Measurements from ENCODE around the gene HTN3.
"Not testable (repeated sequence)": the region's sequence is repeated elsewhere in the genome, so short reads cannot be mapped to it uniquely, and the experiment has no call there.

The HTN3 gene

GRCh38 chr4:70041652-70042286, 13.5 kb downstream of the HTN3 start:
- TF ChIP-seq CTCF (IDR thresholded peaks at IDR 0.05; ENCODE audit: insufficient read depth, low read length, missing control alignments) = no peak
- POLR2A ChIA-PET = no interaction called here
- no peak for DNase-seq (ENCODE audit: low read depth, low spot score)
- H3K4me3 ChIP-seq (ENCODE audit: low read depth, low read length) = no peak overlapping the region
- CTCF ChIA-PET = no interaction called here

- POLR2A ChIA-PET; DNase-seq (ENCODE audit: low read depth, low spot score); H3K4me3 ChIP-seq (ENCODE audit: low read depth, low read length); CTCF ChIA-PET: not testable (repeated sequence)
Observed at GRCh38 chr4:70050138-70050537, 21.9 kb downstream of the HTN3 start, which contains the start of gene HTN1. Gene HTN1 (plus strand): TSS chr4:70050438. CDS start chr4:70053077, 2,639 bp downstream.

GRCh38 chr4:70056534-70056933, 28.3 kb downstream of the HTN3 start:
- DNase-seq (ENCODE audit: low read depth, low spot score); POLR2A ChIA-PET; H3K4me3 ChIP-seq (ENCODE audit: low read depth, low read length); CTCF ChIA-PET: not testable (repeated sequence)

- H3K4me3 ChIP-seq (ENCODE audit: low read depth, low read length) = no peak overlapping the region
- CTCF ChIA-PET = no interaction called here
- POLR2A ChIA-PET = no interaction called here
- TF ChIP-seq CTCF (IDR thresholded peaks at IDR 0.05; ENCODE audit: insufficient read depth, low read length, missing control alignments) = no peak
- no peak for DNase-seq (ENCODE audit: low read depth, low spot score)
Observed at GRCh38 chr4:70057651-70058050, 29.4 kb downstream of the HTN3 start.

- TF ChIP-seq CTCF (IDR thresholded peaks at IDR 0.05; ENCODE audit: insufficient read depth, low read length, missing control alignments) = no peak
- no peak overlapping the region for H3K4me3 ChIP-seq (ENCODE audit: low read depth, low read length)
- CTCF ChIA-PET = no interaction called here
- POLR2A ChIA-PET = no interaction called here
- DNase-seq (ENCODE audit: low read depth, low spot score) = no peak
Observed at GRCh38 chr4:70059149-70059548, 30.9 kb downstream of the HTN3 start.

GRCh38 chr4:70062000-70062399, 33.7 kb downstream of the HTN3 start:
- no peak for TF ChIP-seq CTCF (IDR thresholded peaks at IDR 0.05; ENCODE audit: insufficient read depth, low read length, missing control alignments)
- H3K4me3 ChIP-seq (ENCODE audit: low read depth, low read length) = no peak overlapping the region

GRCh38 chr4:70080205-70080604, 51.9 kb downstream of the HTN3 start:
- DNase-seq (ENCODE audit: low read depth, low spot score) = no peak
- ChIA-PET CTCF (no interaction called here), POLR2A (no interaction called here)
- no peak overlapping the region for H3K4me3 ChIP-seq (ENCODE audit: low read depth, low read length)
- no peak for TF ChIP-seq CTCF (IDR thresholded peaks at IDR 0.05; ENCODE audit: insufficient read depth, low read length, missing control alignments)

More at GRCh38 chr4:70062000-70062399, 33.7 kb downstream of the HTN3 start:
- no peak for DNase-seq (ENCODE audit: low read depth, low spot score)
- POLR2A ChIA-PET = no interaction called here
- CTCF ChIA-PET = no interaction called here

Data from AG04449 (cell line).